ENCODE data around the gene PEAK1. TPM values are rescaled to one million over a fixed set of nuclear protein-coding genes. Genes with fewer than 3 reads are reported as not detected.
A peak's percentile ranks its signal among the peaks of the same experiment; 100 is the strongest.

Gene PEAK1
- total RNA-seq, 1 donor from 2014 or later: 27.7 TPM

DNA sequence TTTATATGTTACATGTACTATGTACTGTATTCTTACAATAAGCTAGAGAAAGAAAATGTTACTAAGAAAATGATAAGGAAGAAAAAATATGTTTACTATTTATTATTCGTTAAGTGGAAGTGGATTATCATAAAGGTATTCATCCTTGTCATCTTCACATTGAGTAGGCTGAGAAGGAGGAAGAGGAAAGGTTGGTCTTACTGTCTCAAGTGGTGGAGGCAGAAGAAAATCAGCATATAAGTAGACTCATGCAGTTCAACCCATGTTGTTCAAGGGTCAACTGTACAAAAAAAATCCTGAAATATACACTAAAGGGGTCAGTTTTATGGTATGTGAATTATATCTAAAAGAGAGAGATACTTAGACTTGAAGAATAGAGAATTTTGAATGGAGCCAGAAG lies 6.5 kb upstream of the PEAK1 start:
- Histone ChIP-seq H3K36me3 (no peaks in the 10 kb centered on the region), H3K9me3 (no peaks in the 10 kb centered on the region), H3K27ac (no peak overlapping the region), H3K27me3 (no peaks in the 10 kb centered on the region), H3K4me3 (no peak overlapping the region), H3K4me1 (peaks cover 28% of the 10 kb centered on the region)
- TF ChIP-seq POLR2A (IDR thresholded peaks at IDR 0.05) (no peak), POLR2AphosphoS5 (IDR thresholded peaks at IDR 0.05; ENCODE audit: insufficient read depth in 1 of 2, low read depth in 1 of 2) (no peak)
- intact Hi-C loops (cut with DNase I): no loop called here
- DNase-seq (ENCODE audit: extremely low spot score in 2 of 2): no peak

DNA sequence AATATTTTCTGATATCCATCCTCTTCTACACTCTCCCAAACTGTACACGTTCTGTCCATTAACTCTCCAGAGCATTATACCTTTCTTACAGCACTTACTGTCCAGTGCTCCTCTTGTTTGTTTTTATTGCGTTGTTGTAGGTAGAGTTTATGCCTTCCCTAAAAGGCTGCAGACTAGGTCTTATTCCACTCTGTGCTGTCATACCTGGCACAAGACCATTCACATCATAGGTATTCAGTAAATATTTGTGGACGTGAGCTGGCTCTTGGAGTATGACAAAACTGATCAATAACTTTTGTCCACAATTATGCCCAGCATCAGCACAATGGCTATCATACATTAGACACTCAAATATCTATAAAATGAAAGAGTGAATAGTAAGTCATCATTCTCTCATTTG lies 5.2 kb upstream of the PEAK1 start:
- intact Hi-C loops (cut with DNase I): no loop called here
- Histone ChIP-seq H3K27me3 (no peaks in the 10 kb centered on the region), H3K27ac (no peak overlapping the region), H3K4me3 (no peak overlapping the region), H3K4me1 (peaks cover 31% of the 10 kb centered on the region), H3K36me3 (no peaks in the 10 kb centered on the region), H3K9me3 (no peaks in the 10 kb centered on the region)
- DNase-seq (ENCODE audit: extremely low spot score in 2 of 2): no peak
- TF ChIP-seq, protein P1, sequence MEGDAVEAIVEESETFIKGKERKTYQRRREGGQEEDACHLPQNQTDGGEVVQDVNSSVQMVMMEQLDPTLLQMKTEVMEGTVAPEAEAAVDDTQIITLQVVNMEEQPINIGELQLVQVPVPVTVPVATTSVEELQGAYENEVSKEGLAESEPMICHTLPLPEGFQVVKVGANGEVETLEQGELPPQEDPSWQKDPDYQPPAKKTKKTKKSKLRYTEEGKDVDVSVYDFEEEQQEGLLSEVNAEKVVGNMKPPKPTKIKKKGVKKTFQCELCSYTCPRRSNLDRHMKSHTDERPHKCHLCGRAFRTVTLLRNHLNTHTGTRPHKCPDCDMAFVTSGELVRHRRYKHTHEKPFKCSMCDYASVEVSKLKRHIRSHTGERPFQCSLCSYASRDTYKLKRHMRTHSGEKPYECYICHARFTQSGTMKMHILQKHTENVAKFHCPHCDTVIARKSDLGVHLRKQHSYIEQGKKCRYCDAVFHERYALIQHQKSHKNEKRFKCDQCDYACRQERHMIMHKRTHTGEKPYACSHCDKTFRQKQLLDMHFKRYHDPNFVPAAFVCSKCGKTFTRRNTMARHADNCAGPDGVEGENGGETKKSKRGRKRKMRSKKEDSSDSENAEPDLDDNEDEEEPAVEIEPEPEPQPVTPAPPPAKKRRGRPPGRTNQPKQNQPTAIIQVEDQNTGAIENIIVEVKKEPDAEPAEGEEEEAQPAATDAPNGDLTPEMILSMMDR (IDR thresholded peaks at IDR 0.05): no peak
- TF ChIP-seq POLR2AphosphoS5 (IDR thresholded peaks at IDR 0.05; ENCODE audit: insufficient read depth in 1 of 2, low read depth in 1 of 2): no peak
- no peak for TF ChIP-seq POLR2A (IDR thresholded peaks at IDR 0.05)

DNA sequence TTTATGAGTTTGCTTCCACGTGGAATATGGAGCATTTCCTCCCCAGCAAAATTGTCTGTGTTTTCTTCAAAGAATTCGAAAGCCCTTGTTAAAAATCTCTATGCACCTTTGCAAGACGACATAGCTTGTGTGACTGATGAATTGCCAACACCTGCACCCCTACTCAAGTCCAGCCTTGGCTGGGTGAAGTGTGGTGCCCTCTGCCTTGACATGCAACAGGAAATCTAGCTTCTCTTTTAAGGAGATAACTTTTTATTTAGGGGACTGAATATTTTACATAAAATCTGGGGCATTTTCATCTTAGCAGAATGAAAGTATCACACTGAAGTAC lies 1.4 kb upstream of the PEAK1 start:
- Histone ChIP-seq H3K9me3 (no peaks in the 10 kb centered on the region), H3K4me1 (peaks cover 44% of the 10 kb centered on the region), H3K4me3 (peak overlapping the region; percentile 78 to 95), H3K27me3 (no peaks in the 10 kb centered on the region), H3K36me3 (no peaks in the 10 kb centered on the region), H3K27ac (peak overlapping the region; percentile 96)
- DNase-seq (ENCODE audit: extremely low spot score in 2 of 2): no peak
- no peak for TF ChIP-seq POLR2AphosphoS5 (IDR thresholded peaks at IDR 0.05; ENCODE audit: insufficient read depth in 1 of 2, low read depth in 1 of 2)
- TF ChIP-seq, protein P1 (IDR thresholded peaks at IDR 0.05): no peak
- no peak for TF ChIP-seq POLR2A (IDR thresholded peaks at IDR 0.05)
- intact Hi-C loops (cut with DNase I): no loop called here

DNA sequence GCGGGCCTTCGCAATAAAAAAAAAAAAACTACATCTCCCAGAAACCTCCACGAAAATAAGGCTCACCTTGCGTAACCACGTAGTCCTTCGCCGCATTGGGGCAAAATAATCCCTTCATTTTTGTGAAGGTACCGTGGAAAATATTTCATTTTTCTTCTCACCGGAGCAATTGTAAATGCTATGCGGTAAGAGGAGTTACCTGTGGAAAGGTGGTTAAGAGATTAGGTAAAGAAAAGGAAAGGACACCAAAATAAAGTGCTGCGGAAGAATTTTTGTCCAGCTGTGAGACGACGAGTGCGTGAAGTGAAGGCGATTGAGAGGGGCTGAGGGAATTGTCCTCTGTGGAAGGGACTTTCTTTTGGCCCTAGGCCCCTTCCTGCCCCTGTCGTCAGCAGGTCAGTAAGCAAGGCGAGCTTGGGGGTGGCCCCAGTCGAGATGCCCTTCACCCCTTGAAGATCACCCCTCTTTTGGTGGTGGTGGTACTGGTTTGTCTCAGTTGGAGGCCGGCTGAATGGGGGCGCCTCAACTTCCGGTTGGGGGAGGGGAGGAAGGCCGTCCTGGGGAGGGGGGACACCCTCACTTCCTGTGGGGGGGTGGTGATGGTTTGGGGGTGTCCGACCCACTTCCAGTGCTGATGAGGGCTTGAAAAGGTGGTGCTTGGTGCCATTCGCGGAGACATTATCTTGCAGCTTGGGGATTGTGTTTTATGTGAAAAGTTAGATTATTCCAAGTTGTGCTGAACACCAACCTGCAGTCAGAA lies 886 bp upstream of the PEAK1 start, which contains the start of gene HMG20A:
Gene HMG20A, plus strand, starts transcription at position 279 of the 760 bp plus-strand sequence. CDS start 37,520 bp downstream, outside the sequence.
- H3K27me3 ChIP-seq: no peaks in the 10 kb centered on the region
- intact Hi-C loops (cut with DNase I): no loop called here
- H3K27ac ChIP-seq: peak within 1 kb of the TSS; percentile 96
- DNase-seq (ENCODE audit: extremely low spot score in 2 of 2): peak in 1 of 2 donors; percentile 92
- peaks cover 44% of the 10 kb centered on the region for H3K4me1 ChIP-seq
- peak within 1 kb of the TSS; percentile 78 to 95 for H3K4me3 ChIP-seq
- no peaks in the 10 kb centered on the region for H3K36me3 ChIP-seq
- TF ChIP-seq, protein P1 (IDR thresholded peaks at IDR 0.05): no peak
- TF ChIP-seq POLR2A (IDR thresholded peaks at IDR 0.05) (peak in 1 of 2 donors; percentile 8), POLR2AphosphoS5 (IDR thresholded peaks at IDR 0.05; ENCODE audit: insufficient read depth in 1 of 2, low read depth in 1 of 2) (peak; percentile 60 to 94)
- no peaks in the 10 kb centered on the region for H3K9me3 ChIP-seq

DNA sequence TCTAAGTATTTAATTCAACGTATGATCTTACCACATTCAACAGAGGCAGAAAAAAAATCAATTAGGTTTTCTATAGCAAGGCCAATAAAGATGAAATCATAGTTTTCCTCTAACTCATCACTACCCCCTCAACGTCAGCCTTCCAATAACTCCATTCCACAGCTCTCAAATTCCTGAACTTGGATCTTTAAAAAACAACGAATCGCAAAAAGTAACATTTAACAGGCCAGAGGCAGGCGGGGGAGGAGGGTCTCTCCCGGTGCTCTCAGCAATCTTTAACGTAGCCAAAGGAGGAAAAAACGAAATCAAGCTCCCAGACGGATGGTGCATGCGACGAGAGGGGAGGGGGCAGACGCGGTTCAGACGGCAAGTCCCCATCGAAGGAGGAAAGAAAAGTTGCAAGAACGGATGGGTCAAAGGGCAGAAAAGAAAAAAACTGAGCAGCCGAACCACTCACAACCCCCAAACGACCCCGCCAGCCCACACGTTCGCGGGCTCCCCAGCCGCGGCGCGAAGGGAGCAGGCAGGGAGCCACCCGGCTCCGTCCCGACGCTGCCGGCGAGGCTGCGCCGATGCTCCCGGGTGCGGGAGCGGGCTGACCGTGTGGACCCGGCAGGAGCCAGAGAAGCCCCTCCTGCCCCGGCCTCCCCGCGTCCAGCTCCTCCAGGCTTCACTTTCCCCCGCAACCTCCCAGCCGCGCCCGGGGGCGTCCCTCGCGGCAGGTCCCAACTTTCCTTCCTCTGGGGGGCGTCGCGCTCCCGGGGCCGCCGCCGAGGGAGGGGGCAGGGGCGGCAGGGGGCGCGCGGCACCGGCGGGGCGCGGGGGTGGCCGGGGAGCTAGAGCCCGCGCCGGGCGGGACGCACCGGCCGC lies 703 bp downstream of the PEAK1 start:
- Histone ChIP-seq H3K27me3 (no peaks in the 10 kb centered on the region), H3K27ac (peak overlapping the region; percentile 96), H3K4me3 (peak overlapping the region; percentile 78 to 95), H3K36me3 (no peaks in the 10 kb centered on the region), H3K9me3 (no peaks in the 10 kb centered on the region), H3K4me1 (peaks cover 41% of the 10 kb centered on the region)
- intact Hi-C loops (cut with DNase I): no loop called here
- no peak for DNase-seq (ENCODE audit: extremely low spot score in 2 of 2)
- no peak for TF ChIP-seq POLR2AphosphoS5 (IDR thresholded peaks at IDR 0.05; ENCODE audit: insufficient read depth in 1 of 2, low read depth in 1 of 2)
- TF ChIP-seq, protein P1 (IDR thresholded peaks at IDR 0.05): no peak

Measured in vagina (tissue), 2 donors.